ENCODE data around the gene LHPP.

Gene LHPP

GRCh38 chr10:124598773-124599587 lies 137.4 kb downstream of the LHPP start:
- peak overlapping the region; percentile 55 to 68 for H3K27ac Mint-ChIP-seq
- no peaks in the 10 kb centered on the region for H3K27me3 Mint-ChIP-seq
- DNase-seq (no peak), ATAC-seq (replicated peaks) (no peak)
- peaks cover 0 to 1% of the 10 kb centered on the region in 2 donors for H3K9me3 Mint-ChIP-seq
- H3K4me1 Mint-ChIP-seq (ENCODE audit: low read depth in 2 of 2) = peaks cover 9 to 12% of the 10 kb centered on the region in 2 donors
- no peak overlapping the region for H3K4me3 Mint-ChIP-seq
- peaks cover 15% of the 10 kb centered on the region for H3K36me3 Mint-ChIP-seq (ENCODE audit: insufficient read depth)

GRCh38 chr10:124599588-124600050 lies 138.0 kb downstream of the LHPP start:
- H3K36me3 Mint-ChIP-seq (ENCODE audit: insufficient read depth) = peaks cover 15% of the 10 kb centered on the region
- H3K9me3 Mint-ChIP-seq = peaks cover 0 to 1% of the 10 kb centered on the region in 2 donors
- ATAC-seq (replicated peaks) (no peak), DNase-seq (no peak)
- no peak overlapping the region for H3K4me3 Mint-ChIP-seq
- H3K27ac Mint-ChIP-seq = peak overlapping the region in 1 of 2 donors; percentile 70
- H3K27me3 Mint-ChIP-seq = no peaks in the 10 kb centered on the region
- peaks cover 9 to 12% of the 10 kb centered on the region in 2 donors for H3K4me1 Mint-ChIP-seq (ENCODE audit: low read depth in 2 of 2)

GRCh38 chr10:124600051-124600880 lies 138.6 kb downstream of the LHPP start:
- ATAC-seq (replicated peaks) (no peak), DNase-seq (no peak)
- Mint-ChIP-seq H3K4me1 (ENCODE audit: low read depth in 2 of 2) (peaks cover 11 to 15% of the 10 kb centered on the region in 2 donors), H3K4me3 (no peak overlapping the region), H3K27me3 (no peaks in the 10 kb centered on the region), H3K27ac (peak overlapping the region in 1 of 2 donors; percentile 70), H3K36me3 (ENCODE audit: insufficient read depth) (peaks cover 18% of the 10 kb centered on the region), H3K9me3 (no peaks in the 10 kb centered on the region)

GRCh38 chr10:124601016-124601415 lies 139.4 kb downstream of the LHPP start:
- Mint-ChIP-seq H3K27me3 (no peaks in the 10 kb centered on the region), H3K4me3 (no peak overlapping the region), H3K4me1 (ENCODE audit: low read depth in 2 of 2) (peaks cover 14 to 16% of the 10 kb centered on the region in 2 donors), H3K9me3 (no peaks in the 10 kb centered on the region), H3K36me3 (ENCODE audit: insufficient read depth) (peaks cover 21% of the 10 kb centered on the region), H3K27ac (peak overlapping the region; percentile 35 to 70)
- no peak for ATAC-seq (replicated peaks)
- DNase-seq = no peak

- Mint-ChIP-seq H3K27me3 (no peaks in the 10 kb centered on the region), H3K4me1 (ENCODE audit: low read depth in 2 of 2) (peaks cover 14 to 16% of the 10 kb centered on the region in 2 donors), H3K9me3 (no peaks in the 10 kb centered on the region), H3K36me3 (ENCODE audit: insufficient read depth) (peaks cover 21% of the 10 kb centered on the region), H3K27ac (peak overlapping the region in 1 of 2 donors; percentile 41), H3K4me3 (no peak overlapping the region)
- ATAC-seq (replicated peaks) (peak; percentile 73), DNase-seq (no peak)
These were observed 140.0 kb downstream of the LHPP start for GRCh38 chr10:124601431-124602120.

GRCh38 chr10:124602121-124602561 lies 140.5 kb downstream of the LHPP start:
- DNase-seq (no peak), ATAC-seq (replicated peaks) (no peak)
- peak overlapping the region in 1 of 2 donors; percentile 41 for H3K27ac Mint-ChIP-seq
- peaks cover 24% of the 10 kb centered on the region for H3K36me3 Mint-ChIP-seq (ENCODE audit: insufficient read depth)
- peaks cover 16 to 18% of the 10 kb centered on the region in 2 donors for H3K4me1 Mint-ChIP-seq (ENCODE audit: low read depth in 2 of 2)
- no peak overlapping the region for H3K4me3 Mint-ChIP-seq
- H3K27me3 Mint-ChIP-seq = no peaks in the 10 kb centered on the region
- H3K9me3 Mint-ChIP-seq = no peaks in the 10 kb centered on the region

- no peak for ATAC-seq (replicated peaks)
- H3K4me3 Mint-ChIP-seq = no peak overlapping the region
- no peak for DNase-seq
- H3K27me3 Mint-ChIP-seq = no peaks in the 10 kb centered on the region
- H3K4me1 Mint-ChIP-seq (ENCODE audit: low read depth in 2 of 2) = peaks cover 16 to 20% of the 10 kb centered on the region in 2 donors
- H3K36me3 Mint-ChIP-seq (ENCODE audit: insufficient read depth) = peaks cover 31% of the 10 kb centered on the region
- no peaks in the 10 kb centered on the region for H3K9me3 Mint-ChIP-seq
- no peak overlapping the region for H3K27ac Mint-ChIP-seq
These were observed 141.2 kb downstream of the LHPP start for GRCh38 chr10:124602646-124603365.

GRCh38 chr10:124603376-124604213 lies 142.0 kb downstream of the LHPP start:
- H3K4me1 Mint-ChIP-seq (ENCODE audit: low read depth in 2 of 2) = peaks cover 15 to 20% of the 10 kb centered on the region in 2 donors

GRCh38 chr10:124604214-124605000 lies 142.8 kb downstream of the LHPP start:
- peaks cover 12 to 15% of the 10 kb centered on the region in 2 donors for H3K4me1 Mint-ChIP-seq (ENCODE audit: low read depth in 2 of 2)
- H3K9me3 Mint-ChIP-seq = no peaks in the 10 kb centered on the region
- ATAC-seq (replicated peaks) (no peak), DNase-seq (no peak)
- no peak overlapping the region for H3K4me3 Mint-ChIP-seq
- H3K27ac Mint-ChIP-seq = no peak overlapping the region
- H3K27me3 Mint-ChIP-seq = no peaks in the 10 kb centered on the region
- H3K36me3 Mint-ChIP-seq (ENCODE audit: insufficient read depth) = peaks cover 32% of the 10 kb centered on the region

More at GRCh38 chr10:124603376-124604213, 142.0 kb downstream of the LHPP start:
- Mint-ChIP-seq H3K27me3 (no peaks in the 10 kb centered on the region), H3K36me3 (ENCODE audit: insufficient read depth) (peaks cover 36% of the 10 kb centered on the region), H3K9me3 (no peaks in the 10 kb centered on the region), H3K4me3 (no peak overlapping the region), H3K27ac (no peak overlapping the region)
- DNase-seq = no peak
- ATAC-seq (replicated peaks) = no peak

GRCh38 chr10:124605001-124605370 lies 143.4 kb downstream of the LHPP start:
- Mint-ChIP-seq H3K4me3 (no peak overlapping the region), H3K4me1 (ENCODE audit: low read depth in 2 of 2) (peaks cover 10 to 15% of the 10 kb centered on the region in 2 donors), H3K36me3 (ENCODE audit: insufficient read depth) (peaks cover 32% of the 10 kb centered on the region), H3K9me3 (no peaks in the 10 kb centered on the region), H3K27me3 (no peaks in the 10 kb centered on the region), H3K27ac (peak overlapping the region; percentile 46 to 75)
- ATAC-seq (replicated peaks) (no peak), DNase-seq (no peak)

GRCh38 chr10:124605481-124605855 lies 143.8 kb downstream of the LHPP start:
- H3K4me3 Mint-ChIP-seq = no peak overlapping the region
- DNase-seq (no peak), ATAC-seq (replicated peaks) (no peak)
- no peaks in the 10 kb centered on the region for H3K27me3 Mint-ChIP-seq
- peak overlapping the region; percentile 46 to 75 for H3K27ac Mint-ChIP-seq
- no peaks in the 10 kb centered on the region for H3K9me3 Mint-ChIP-seq
- H3K4me1 Mint-ChIP-seq (ENCODE audit: low read depth in 2 of 2) = peaks cover 11 to 15% of the 10 kb centered on the region in 2 donors
- peaks cover 32% of the 10 kb centered on the region for H3K36me3 Mint-ChIP-seq (ENCODE audit: insufficient read depth)

Data from effector memory CD8-positive, alpha-beta T cell (primary cell).